Ascending aorta (tissue), 2 donors: ENCODE data around the gene KCNIP2. TPM values are rescaled to one million over a fixed set of nuclear protein-coding genes. Genes with fewer than 3 reads are reported as not detected.

Experiments
- DNase-seq, 2 donors: peaks; one replicate each; pipeline ENCODE4 v3.0.0-alpha.2; 2019; ENCODE audit warnings: low spot score in 2 of 2
- H3K27ac ChIP-seq, 2 donors: fragments of 200-600 bp; sonication (generic); one replicate each; pipeline ENCODE4 v1.5.1; 2016 to 2017; ENCODE audit warnings: mild to moderate bottlenecking in 1 of 2
- H3K27me3 ChIP-seq: fragments of 200-600 bp; sonication (generic); one replicate; pipeline ENCODE4 v1.5.1; 2017
- H3K36me3 ChIP-seq, 2 donors: fragments of 200-600 bp; sonication (generic); one replicate each; pipeline ENCODE4 v1.5.1; 2016
- H3K4me1 ChIP-seq, 2 donors: fragments of 200-600 bp; sonication (generic); one replicate each; pipeline ENCODE4 v1.5.1; 2016 to 2017; ENCODE audit warnings: mild to moderate bottlenecking in 1 of 2
- H3K4me3 ChIP-seq, 2 donors: fragments of 200-600 bp; sonication (generic); one replicate each; pipeline ENCODE4 v1.5.1; 2016 to 2017; ENCODE audit warnings: mild to moderate bottlenecking in 1 of 2
- H3K9me3 ChIP-seq, 2 donors: fragments of 200-600 bp; sonication (generic); one replicate each; pipeline ENCODE4 v1.5.1; 2016
- CTCF ChIP-seq, 3 experiments: fragments of 200-600 bp in 2 of 3; fragments of 450-650 bp in 1 of 3; sonication (generic) in 2 of 3; IDR thresholded peaks; one replicate each; pipeline ENCODE4 v1.5.1; 2016 to 2019; ENCODE audit warnings: antibody characterized with exemption in 3 of 3, mild to moderate bottlenecking in 1 of 3, moderate library complexity in 1 of 3
- intact Hi-C: fragments of 100-400 bp; cut with DNase I; formaldehyde crosslinking; loops from one replicate; pipeline ENCODE4 v1.15.1; 2023
- total RNA-seq: library from RNA; depleted of rRNA; stranded (reverse); fragments of >200 nt; gene quantifications from one replicate; pipeline ENCODE4 v1.1.0, GENCODE V29; 2016

Gene KCNIP2
- total RNA-seq, 1 donor from 2014 or later, result 1.1 TPM

GRCh38 chr10:101829561-101830315 lies 13.9 kb downstream of the KCNIP2 start:
- Histone ChIP-seq H3K4me3 (peak overlapping the region; percentile 59 to 61), H3K4me1 (peaks cover 4 to 5% of the 10 kb centered on the region in 2 donors), H3K9me3 (no peaks in the 10 kb centered on the region), H3K36me3 (peaks cover 0 to 3% of the 10 kb centered on the region in 2 donors), H3K27me3 (no peaks in the 10 kb centered on the region), H3K27ac (peak overlapping the region in 1 of 2 donors; percentile 43)
- TF ChIP-seq CTCF (IDR thresholded peaks at IDR 0.05), result no peak
- intact Hi-C loops, result no loop called here
- DNase-seq, result no peak

GRCh38 chr10:101828766-101829551 lies 14.6 kb downstream of the KCNIP2 start:
- Histone ChIP-seq H3K4me1 (peaks cover 4 to 5% of the 10 kb centered on the region in 2 donors), H3K4me3 (peak overlapping the region in 1 of 2 donors; percentile 61), H3K27ac (peak overlapping the region in 1 of 2 donors; percentile 43), H3K9me3 (no peaks in the 10 kb centered on the region), H3K27me3 (no peaks in the 10 kb centered on the region), H3K36me3 (peaks cover 0 to 3% of the 10 kb centered on the region in 2 donors)
- intact Hi-C loops, result no loop called here
- no peak for TF ChIP-seq CTCF (IDR thresholded peaks at IDR 0.05)
- no peak for DNase-seq

GRCh38 chr10:101827919-101828600 lies 15.5 kb downstream of the KCNIP2 start:
- no peaks in the 10 kb centered on the region for H3K27me3 ChIP-seq
- no peaks in the 10 kb centered on the region for H3K9me3 ChIP-seq
- H3K27ac ChIP-seq, result no peak overlapping the region
- peak in 1 of 2 donors; percentile 46 for DNase-seq
- H3K4me3 ChIP-seq, result no peak overlapping the region
- TF ChIP-seq CTCF (IDR thresholded peaks at IDR 0.05), result no peak
- intact Hi-C loops, result no loop called here
- H3K4me1 ChIP-seq, result peaks cover 4 to 5% of the 10 kb centered on the region in 2 donors
- peaks cover 0 to 3% of the 10 kb centered on the region in 2 donors for H3K36me3 ChIP-seq

- Histone ChIP-seq H3K4me3 (no peak overlapping the region), H3K27ac (no peak overlapping the region), H3K9me3 (no peaks in the 10 kb centered on the region), H3K27me3 (no peaks in the 10 kb centered on the region), H3K36me3 (peaks cover 0 to 3% of the 10 kb centered on the region in 2 donors), H3K4me1 (peaks cover 4 to 5% of the 10 kb centered on the region in 2 donors)
- peak in 1 of 2 donors; percentile 41 for DNase-seq
- intact Hi-C loops, result no loop called here
- no peak for TF ChIP-seq CTCF (IDR thresholded peaks at IDR 0.05)
These were observed 16.7 kb downstream of the KCNIP2 start for GRCh38 chr10:101826852-101827434.

- TF ChIP-seq CTCF (IDR thresholded peaks at IDR 0.05), result no peak
- no peak overlapping the region for H3K4me3 ChIP-seq
- intact Hi-C loops, result no loop called here
- H3K9me3 ChIP-seq, result no peaks in the 10 kb centered on the region
- no peak overlapping the region for H3K27ac ChIP-seq
- DNase-seq, result no peak
- H3K27me3 ChIP-seq, result no peaks in the 10 kb centered on the region
- H3K4me1 ChIP-seq, result no peaks in the 10 kb centered on the region
- H3K36me3 ChIP-seq, result peaks cover 0 to 3% of the 10 kb centered on the region in 2 donors
These were observed 18.9 kb downstream of the KCNIP2 start for GRCh38 chr10:101824736-101825135.
